GM21737 (cell line): ENCODE results near the gene SPI1.
A peak's percentile ranks its signal among the peaks of the same experiment; 100 is the strongest.
"Not testable (repeated sequence)": the region's sequence is repeated elsewhere in the genome, so short reads cannot be mapped to it uniquely, and the experiment has no call there.

Experiments
- ATAC-seq: cut with Tn5 transposase; IDR thresholded peaks from one replicate; pipeline ENCODE4 v1.9.1; 2021; ENCODE audit warnings: mild to moderate bottlenecking, moderate library complexity; ENCODE audit not compliant: unreplicated experiment

SPI1 gene

GRCh38 chr11:47327949-47328348 is 50.4 kb downstream of the SPI1 start:
- ATAC-seq: no peak

- no peak for ATAC-seq
These were observed 51.3 kb downstream of the SPI1 start for GRCh38 chr11:47327025-47327424.

- no peak for ATAC-seq
These were observed 52.1 kb downstream of the SPI1 start for GRCh38 chr11:47326198-47326597.

DNA sequence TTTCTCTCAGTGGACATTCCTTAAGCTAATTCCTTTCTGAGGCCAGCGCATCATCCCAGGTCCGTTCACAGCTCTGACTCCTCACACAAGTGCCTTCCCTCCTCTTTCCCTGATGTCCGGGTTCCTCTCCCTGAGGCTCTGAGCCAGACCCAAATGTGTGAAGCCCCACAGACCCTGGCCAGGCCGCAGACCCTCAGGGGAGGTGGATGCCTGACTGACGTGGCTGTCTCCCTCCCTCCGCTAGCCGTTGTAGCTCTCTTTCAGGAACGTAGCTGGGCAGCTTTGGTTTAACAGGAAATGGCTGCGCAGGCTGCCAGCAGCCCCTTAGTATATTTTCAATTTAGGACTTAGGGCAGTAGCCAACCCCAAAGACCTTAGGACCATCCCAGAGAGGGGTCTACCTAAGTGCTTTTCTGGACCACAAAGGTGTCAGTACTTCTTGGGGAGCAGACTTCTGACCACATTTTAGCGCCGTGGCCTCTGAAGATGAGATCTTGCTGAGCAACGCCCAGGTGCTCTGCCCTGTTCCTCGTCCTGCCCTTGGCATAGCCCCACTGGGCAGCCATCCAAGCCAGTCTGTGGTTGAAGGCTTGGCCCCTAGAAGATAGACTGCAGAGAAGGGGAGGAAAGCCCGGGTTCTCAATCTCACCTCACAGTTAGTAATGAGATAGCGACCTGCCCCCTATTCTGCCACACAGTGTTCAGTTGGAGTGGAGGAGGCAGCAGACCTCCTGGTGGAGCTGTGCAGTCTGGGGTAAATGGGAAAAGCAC is 52.9 kb downstream of the SPI1 start:
- no peak for ATAC-seq

GRCh38 chr11:47324520-47324919 is 53.8 kb downstream of the SPI1 start:
- ATAC-seq: no peak

DNA sequence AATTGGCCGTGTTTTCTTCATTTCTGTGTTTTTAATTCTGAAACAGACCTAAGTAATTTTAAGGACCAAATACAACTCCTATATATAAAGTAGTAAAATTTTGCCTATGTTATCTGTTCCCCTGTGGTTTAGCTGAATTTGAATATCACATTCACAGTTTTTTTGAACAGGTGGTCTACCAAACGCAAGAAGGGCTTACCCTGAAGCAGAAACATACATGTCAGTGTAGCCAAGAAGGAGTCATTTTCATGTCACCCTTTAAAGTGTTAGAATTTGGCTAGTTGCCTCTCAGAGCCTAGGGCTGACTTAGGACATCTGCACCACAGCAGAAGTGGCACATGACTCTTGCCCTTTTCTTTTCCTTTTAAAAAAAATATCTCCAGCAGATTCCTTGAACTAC is 60.2 kb downstream of the SPI1 start:
- no peak for ATAC-seq

- ATAC-seq: peak; percentile 86
These were observed 61.1 kb downstream of the SPI1 start for GRCh38 chr11:47317064-47317828.

GRCh38 chr11:47316501-47316900 is 61.8 kb downstream of the SPI1 start:
- ATAC-seq: not testable (repeated sequence)

DNA sequence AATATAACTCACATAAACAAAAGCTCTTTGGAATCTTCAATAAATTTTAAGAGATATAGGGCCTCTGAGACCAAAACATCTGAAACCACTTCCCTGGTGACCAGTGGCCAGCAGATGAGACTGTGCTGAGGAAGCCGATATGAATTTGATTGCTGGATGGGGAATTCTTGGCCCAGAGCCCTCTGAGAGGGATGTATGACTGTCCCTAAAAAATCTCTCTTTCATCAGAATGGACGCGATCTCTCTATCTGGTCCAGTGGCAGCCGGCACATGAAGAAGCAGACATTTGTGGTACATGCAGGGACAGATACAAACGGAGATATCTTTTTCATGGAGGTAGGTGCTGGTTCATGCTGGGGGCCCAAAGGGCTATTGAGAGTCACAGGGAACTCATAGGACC is 63.4 kb downstream of the SPI1 start:
- ATAC-seq: no peak

- ATAC-seq: no peak
These were observed 70.1 kb downstream of the SPI1 start for GRCh38 chr11:47308050-47308823.

DNA sequence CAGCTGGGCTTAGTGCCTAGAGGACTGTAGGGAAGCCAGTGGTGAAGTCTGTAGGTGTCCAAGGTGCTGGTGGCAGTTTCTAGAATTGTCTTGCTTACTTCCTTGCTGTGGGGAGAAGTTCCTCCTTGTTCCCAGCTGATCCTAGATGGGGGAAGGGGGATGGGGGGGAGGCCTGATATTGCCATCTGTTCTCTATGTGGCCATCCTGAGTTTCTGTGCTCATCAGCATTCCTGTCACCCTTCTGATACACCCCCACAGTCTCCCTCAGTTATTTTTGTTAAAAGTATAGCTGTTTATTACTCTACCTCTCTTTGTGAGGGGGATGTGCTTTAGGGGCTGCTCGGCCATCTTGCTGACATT is 71.9 kb downstream of the SPI1 start:
- ATAC-seq: no peak

DNA sequence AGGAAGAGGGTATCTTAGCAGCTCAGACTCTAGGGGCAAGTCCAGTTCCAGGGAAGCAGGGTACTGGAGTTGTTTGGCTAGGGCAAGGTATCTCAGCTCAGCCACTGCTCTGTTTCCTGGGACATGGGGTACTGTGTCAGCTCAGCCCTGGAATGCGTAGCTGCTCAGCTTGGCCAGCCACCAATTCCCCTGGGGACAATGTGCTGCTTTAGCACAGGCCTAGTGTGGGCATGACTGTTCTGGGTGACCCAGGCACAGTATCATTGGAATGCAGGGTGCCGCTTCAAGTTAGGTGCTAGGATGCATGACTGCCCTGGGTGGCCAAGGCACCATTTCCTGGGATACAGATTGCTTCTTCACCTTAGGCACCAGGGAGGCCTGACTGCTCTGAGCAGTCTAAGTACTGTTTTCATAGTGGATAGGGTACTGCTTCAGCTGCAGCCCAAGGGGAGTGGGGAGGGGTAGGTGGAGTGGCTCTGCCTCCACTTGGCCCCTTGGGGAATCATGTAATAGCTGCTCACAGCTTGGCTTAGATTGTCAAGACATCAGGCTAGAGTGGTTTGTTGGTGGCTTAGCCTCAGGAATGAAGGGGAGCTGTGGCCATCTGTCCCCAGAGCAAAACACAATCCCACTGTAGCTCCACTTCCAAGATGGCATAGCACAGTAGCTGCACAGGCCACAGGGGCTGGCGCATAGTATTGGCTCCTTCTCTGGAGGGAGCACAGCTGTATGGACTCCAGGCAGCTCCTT is 72.4 kb downstream of the SPI1 start:
- no peak for ATAC-seq
